Lower lobe of right lung (tissue), 2 donors: ENCODE data around the gene HLA-DQA1. TPM values are rescaled to one million over a fixed set of nuclear protein-coding genes. Genes with fewer than 3 reads are reported as not detected.

Source experiments
- ATAC-seq, 2 donors: fragments of 200-7000 bp; cut with Tn5 transposase; one replicate each; pipeline ENCODE4 v1.9.1; 2020 to 2022; ENCODE audit warnings: mild to moderate bottlenecking in 2 of 2, moderate library complexity in 2 of 2
- DNase-seq: peaks from one replicate; pipeline ENCODE4 v3.0.0-alpha.2; 2020
- H3K27ac ChIP-seq: fragments of 200-600 bp; one replicate; pipeline ENCODE4 v1.8.0; 2022
- H3K27me3 ChIP-seq: fragments of 200-600 bp; one replicate; pipeline ENCODE4 v1.8.0; 2022; ENCODE audit warnings: low read depth
- H3K36me3 ChIP-seq: fragments of 200-600 bp; one replicate; pipeline ENCODE4 v1.8.0; 2022; ENCODE audit warnings: mild to moderate bottlenecking
- H3K4me1 ChIP-seq: fragments of 200-600 bp; one replicate; pipeline ENCODE4 v1.8.0; 2022
- H3K4me3 ChIP-seq: fragments of 200-600 bp; one replicate; pipeline ENCODE4 v1.8.0; 2022; ENCODE audit warnings: mild to moderate bottlenecking
- H3K9me3 ChIP-seq: fragments of 200-600 bp; one replicate; pipeline ENCODE4 v1.8.0; 2022
- intact Hi-C: fragments of 100-400 bp; cut with DNase I; formaldehyde crosslinking; loops from one replicate; pipeline ENCODE4 v1.11.0; 2022
- total RNA-seq: library from RNA; stranded (reverse); fragmentation: NEBNext Ultra II Directional; extraction: Animal tissue kit (Norgen Biotek cat#: 25700); gene quantifications from one replicate; pipeline ENCODE4 v1.2.1, GENCODE V29; 2021
- TF ChIP-seq, protein P1 (sequence below): fragments of 200-600 bp; IDR thresholded peaks from one replicate; pipeline ENCODE4 v1.8.0; 2022; ENCODE audit warnings: antibody characterized with exemption, mild to moderate bottlenecking
- donor health status: DM: no; HTN: yes; CAD: no; lungs with severe emphysema.

The HLA-DQA1 gene
- total RNA-seq, 1 donor from 2014 or later = 144 TPM

GRCh38 chr6:32603222-32603621 is 34.0 kb upstream of the HLA-DQA1 start:
- no peak overlapping the region for H3K4me3 ChIP-seq
- TF ChIP-seq, protein P1, sequence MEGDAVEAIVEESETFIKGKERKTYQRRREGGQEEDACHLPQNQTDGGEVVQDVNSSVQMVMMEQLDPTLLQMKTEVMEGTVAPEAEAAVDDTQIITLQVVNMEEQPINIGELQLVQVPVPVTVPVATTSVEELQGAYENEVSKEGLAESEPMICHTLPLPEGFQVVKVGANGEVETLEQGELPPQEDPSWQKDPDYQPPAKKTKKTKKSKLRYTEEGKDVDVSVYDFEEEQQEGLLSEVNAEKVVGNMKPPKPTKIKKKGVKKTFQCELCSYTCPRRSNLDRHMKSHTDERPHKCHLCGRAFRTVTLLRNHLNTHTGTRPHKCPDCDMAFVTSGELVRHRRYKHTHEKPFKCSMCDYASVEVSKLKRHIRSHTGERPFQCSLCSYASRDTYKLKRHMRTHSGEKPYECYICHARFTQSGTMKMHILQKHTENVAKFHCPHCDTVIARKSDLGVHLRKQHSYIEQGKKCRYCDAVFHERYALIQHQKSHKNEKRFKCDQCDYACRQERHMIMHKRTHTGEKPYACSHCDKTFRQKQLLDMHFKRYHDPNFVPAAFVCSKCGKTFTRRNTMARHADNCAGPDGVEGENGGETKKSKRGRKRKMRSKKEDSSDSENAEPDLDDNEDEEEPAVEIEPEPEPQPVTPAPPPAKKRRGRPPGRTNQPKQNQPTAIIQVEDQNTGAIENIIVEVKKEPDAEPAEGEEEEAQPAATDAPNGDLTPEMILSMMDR = no peak
- ATAC-seq (no peak), DNase-seq (no peak)
- no peaks in the 10 kb centered on the region for H3K9me3 ChIP-seq
- intact Hi-C loops = no loop called here
- H3K4me1 ChIP-seq = no peaks in the 10 kb centered on the region
- H3K27ac ChIP-seq = peak overlapping the region; percentile 64
- H3K27me3 ChIP-seq = no peaks in the 10 kb centered on the region
- H3K36me3 ChIP-seq = no peaks in the 10 kb centered on the region

- Histone ChIP-seq H3K27ac (no peak overlapping the region), H3K27me3 (no peaks in the 10 kb centered on the region), H3K9me3 (no peaks in the 10 kb centered on the region), H3K4me3 (no peak overlapping the region), H3K4me1 (no peaks in the 10 kb centered on the region), H3K36me3 (no peaks in the 10 kb centered on the region)
- TF ChIP-seq, protein P1 = no peak
- peak; percentile 67 to 70 for ATAC-seq
- no peak for DNase-seq
- intact Hi-C loops = no loop called here
Measured at GRCh38 chr6:32603888-32604287, 33.3 kb upstream of the HLA-DQA1 start.

GRCh38 chr6:32604434-32604877 is 32.8 kb upstream of the HLA-DQA1 start:
- H3K4me3 ChIP-seq = no peak overlapping the region
- no peak overlapping the region for H3K27ac ChIP-seq
- no peaks in the 10 kb centered on the region for H3K27me3 ChIP-seq
- no peaks in the 10 kb centered on the region for H3K4me1 ChIP-seq
- intact Hi-C loops = no loop called here
- DNase-seq (no peak), ATAC-seq (peak; percentile 92 to 93)
- no peaks in the 10 kb centered on the region for H3K9me3 ChIP-seq
- TF ChIP-seq, protein P1 = no peak
- H3K36me3 ChIP-seq = no peaks in the 10 kb centered on the region

GRCh38 chr6:32607263-32607987 is 29.8 kb upstream of the HLA-DQA1 start:
- H3K27ac ChIP-seq = no peak overlapping the region
- DNase-seq = peak; percentile 48

GRCh38 chr6:32607988-32608298 is 29.3 kb upstream of the HLA-DQA1 start:
- Histone ChIP-seq H3K9me3 (no peaks in the 10 kb centered on the region), H3K27ac (no peak overlapping the region), H3K36me3 (no peaks in the 10 kb centered on the region), H3K27me3 (no peaks in the 10 kb centered on the region), H3K4me3 (no peak overlapping the region), H3K4me1 (no peaks in the 10 kb centered on the region)
- TF ChIP-seq, protein P1 = no peak
- no peak for DNase-seq
- ATAC-seq = no peak
- intact Hi-C loops = no loop called here

More at GRCh38 chr6:32607263-32607987, 29.8 kb upstream of the HLA-DQA1 start:
- no peaks in the 10 kb centered on the region for H3K36me3 ChIP-seq
- no peaks in the 10 kb centered on the region for H3K27me3 ChIP-seq
- no peak for ATAC-seq
- H3K4me1 ChIP-seq = no peaks in the 10 kb centered on the region
- H3K4me3 ChIP-seq = no peak overlapping the region
- TF ChIP-seq, protein P1 = no peak
- no peaks in the 10 kb centered on the region for H3K9me3 ChIP-seq
- intact Hi-C loops = no loop called here
